Measurements from ENCODE around the gene TIMP2.
"Not testable (repeated sequence)": the region's sequence is repeated elsewhere in the genome, so short reads cannot be mapped to it uniquely, and the experiment has no call there.

Gene TIMP2

DNA sequence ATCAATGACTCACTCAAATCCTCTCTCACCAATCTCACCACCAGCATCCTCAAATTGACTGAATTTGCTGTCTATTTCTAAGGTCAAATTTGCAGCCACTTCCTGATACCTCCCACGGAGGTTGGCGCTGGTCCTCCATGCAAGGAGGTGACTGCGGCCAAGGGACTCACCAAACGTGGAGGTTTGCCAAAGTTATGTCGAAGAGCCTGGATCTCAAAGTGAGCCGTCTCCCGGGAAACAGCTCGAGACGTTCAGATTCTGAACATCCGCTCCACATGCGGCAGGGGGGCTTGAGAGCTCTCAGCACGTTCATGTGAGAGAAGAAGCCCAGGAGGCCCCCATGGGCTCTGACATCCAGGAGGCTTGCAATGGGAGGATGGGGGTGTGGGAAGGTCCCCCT lies 31.9 kb upstream of the TIMP2 start:
- in situ Hi-C loops (cut with MboI; ENCODE audit: low sequenced_read_pairs) = no loop called here

DNA sequence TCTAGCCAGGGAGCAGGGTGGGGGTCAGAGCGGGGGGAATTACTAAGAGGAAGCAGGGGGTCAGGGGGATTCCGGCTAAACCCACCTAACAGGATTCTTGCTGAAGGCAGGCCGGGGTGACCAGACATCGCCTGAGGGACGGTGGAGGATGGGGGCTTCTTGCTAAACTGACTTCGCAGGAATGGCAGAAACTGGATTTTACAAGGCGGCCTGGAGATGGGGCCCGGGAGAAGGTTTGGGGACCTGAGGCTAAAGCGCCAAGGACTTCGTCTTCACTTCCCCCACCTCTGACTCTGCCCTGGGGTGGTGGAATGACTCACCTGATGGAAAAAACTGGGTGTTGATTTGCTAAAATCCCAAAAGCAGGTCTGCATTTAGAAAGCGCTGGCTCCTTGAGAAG lies 31.1 kb upstream of the TIMP2 start:
- in situ Hi-C loops (cut with MboI; ENCODE audit: low sequenced_read_pairs) = no loop called here

DNA sequence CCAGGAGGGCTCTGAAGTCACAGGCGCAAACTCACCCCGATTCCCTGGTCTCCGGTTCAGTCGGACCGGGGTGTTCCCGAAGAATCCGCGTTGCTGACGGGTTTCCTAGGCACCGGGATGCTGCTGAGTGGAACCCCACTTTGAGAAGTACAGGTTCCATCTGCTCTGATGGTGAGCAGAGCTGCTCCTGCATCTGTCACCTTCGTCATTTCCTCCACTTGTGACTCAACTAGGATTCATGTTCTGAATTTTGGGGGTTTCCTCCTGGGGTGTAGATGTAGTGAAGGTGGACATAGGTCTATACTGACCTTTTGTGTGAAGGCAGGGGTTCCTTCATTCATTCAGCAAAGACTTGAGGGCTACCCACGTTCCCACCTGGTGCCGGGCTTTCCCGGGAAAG lies 29.5 kb upstream of the TIMP2 start:
- in situ Hi-C loops (cut with MboI; ENCODE audit: low sequenced_read_pairs) = no loop called here

DNA sequence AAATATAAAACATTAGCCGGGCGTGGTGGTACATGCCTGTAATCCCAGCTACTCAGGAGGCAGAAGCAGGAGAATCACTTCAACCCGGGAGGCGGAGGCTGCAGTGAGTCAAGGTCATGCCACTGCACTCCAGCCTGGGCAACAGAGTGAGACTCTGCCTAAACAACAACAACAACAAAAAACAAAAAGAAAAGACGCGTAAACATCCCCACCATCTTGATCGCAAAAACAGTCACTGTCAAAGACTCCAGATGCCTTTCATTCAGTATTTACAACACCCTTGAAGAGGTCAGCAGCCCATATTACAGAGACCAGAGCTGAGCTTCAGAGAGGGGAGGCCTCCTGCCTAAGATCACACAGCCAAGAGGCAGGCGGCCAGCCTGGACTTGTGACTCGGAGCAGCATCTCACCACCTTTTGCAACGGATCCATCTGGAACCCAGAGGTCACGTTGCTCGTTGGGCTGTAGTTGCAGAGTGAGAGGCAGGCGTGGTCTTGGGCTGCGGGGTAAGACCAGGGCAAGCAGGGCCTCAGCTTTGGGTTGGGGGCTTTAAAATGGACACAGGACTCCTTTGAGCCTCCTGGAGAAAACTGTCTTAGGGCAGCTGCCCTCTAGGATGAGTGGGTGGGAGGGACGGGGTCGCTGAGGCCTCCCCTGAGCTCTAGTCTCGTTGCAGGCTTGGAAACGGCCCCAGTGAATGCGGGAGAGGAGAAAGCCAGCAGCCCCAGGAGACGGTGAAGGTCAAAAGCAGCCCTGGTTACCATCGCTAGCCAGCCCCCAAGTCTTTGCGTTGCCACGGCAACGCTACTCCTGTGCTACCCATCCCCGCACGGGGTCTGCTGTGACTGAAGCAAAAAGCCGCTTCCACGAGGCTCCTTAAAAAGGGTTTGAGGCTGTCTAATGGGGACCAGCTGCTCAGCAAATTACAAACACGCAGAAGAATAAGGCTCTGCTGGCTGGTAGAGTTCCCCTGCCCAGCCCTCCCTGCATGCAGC lies 28.5 kb upstream of the TIMP2 start:
- in situ Hi-C loops (cut with MboI; ENCODE audit: low sequenced_read_pairs) = no loop called here

DNA sequence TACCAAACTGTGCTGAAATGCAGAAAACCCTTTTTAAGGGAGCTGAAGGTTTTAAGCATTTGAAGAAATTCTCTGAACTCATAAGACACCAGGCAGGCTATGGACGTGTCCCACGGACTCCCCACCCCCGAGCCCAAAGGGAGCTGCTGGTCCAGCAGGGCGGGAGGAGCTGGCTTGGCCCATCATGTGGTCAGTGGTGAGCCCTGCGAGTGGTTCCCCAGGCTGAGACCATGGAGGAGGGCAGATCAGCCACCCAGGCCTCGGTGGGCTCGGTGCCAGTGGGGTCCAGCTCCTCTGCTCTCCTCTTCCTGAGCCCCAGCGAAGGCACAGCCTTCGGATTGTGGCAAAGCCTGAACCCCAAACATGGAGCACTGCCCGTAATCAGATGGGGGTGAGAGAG lies 27.5 kb upstream of the TIMP2 start:
- in situ Hi-C loops (cut with MboI; ENCODE audit: low sequenced_read_pairs) = no loop called here

DNA sequence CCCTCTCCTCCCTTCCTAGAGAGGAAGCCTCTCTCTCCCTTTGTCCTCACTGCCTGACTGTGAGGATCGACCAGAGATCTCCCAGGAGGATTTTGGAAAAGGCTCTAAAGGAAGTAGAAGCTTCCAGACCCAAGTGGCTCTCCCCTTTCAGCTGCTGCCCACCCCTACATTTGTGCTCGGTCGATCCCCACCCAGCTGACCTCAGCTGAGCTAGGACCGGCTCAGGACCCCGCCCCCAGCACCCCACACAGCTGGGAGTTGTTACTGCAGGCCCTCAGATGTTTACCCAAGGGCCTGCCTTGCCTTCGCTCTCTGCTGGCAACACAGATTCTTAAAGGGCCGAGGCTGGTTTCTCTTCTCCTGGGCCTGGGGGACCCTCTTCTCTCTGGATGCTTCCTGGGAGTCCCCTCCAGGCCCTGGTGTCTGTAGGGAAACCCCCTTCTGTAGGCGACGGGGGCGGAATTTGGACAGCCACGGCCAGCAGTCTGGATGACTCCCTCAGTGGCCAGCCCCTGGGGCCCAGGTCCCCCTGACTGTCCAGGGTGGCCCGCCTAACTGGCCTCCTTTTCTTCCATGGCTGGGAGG lies 26.9 kb upstream of the TIMP2 start:
- in situ Hi-C loops (cut with MboI; ENCODE audit: low sequenced_read_pairs) = no loop called here

DNA sequence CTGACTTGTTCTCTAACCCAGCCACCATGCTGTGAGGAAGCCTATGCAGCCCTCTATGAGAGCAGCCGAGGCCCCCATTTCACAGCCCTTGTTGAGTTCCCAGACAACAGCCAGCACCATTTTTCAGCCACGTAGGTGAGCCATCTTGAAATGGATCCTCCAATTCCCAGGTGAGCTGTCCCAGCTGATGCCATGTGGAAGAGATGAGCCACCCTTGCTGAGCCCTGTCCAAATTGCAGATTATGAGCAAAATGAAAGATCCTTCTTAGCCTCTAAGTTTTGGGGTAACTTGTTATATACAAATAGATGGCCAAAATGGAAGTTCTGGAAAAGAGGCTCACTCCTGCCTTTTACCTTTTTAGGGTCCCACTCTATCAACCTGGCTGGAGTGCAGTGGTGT lies 25.7 kb upstream of the TIMP2 start:
- in situ Hi-C loops (cut with MboI; ENCODE audit: low sequenced_read_pairs) = no loop called here

DNA sequence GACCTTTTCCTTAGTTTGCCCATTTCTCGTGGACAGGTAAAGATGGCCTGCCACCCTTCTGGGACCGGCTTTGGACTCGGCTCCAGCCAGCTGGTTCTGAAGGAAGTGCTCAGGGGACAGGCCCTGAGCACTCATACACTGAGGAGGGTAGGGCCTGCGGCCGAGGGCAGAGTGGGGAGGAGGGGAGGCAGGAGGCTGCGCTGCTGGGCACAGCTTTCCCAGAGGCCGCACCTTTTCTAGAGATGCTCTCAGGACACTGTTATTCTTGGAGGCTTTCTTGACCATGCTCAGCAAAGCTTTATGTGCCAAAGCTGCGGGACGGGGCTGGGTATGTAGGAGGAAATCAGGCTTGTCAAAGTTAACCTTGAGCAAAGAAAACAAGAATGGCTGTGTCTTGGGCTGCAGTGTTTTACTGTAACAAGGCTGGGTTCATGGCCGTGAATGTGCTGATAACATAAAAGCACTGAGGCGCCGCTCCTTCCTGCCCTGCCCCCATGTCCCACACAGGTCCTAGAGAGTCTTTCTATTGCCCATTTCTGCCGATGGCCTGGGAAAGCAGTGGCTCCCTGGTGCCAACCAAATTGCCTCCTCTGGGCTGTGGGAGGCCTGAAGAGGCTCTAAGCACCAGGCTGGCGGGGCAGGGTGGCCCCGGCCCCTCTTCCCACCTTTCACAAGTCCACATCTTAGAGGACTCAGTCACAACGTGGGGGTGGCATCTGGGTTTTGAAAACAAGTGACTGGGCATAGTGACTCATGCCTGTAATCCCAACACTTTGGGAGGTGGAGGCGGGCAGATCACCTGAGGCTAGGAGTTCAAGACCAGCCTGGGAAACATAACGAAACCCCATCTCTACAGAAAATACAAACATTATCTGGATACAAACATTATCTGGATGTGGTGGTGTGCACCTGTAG lies 22.3 kb upstream of the TIMP2 start:
- in situ Hi-C loops (cut with MboI; ENCODE audit: low sequenced_read_pairs) = no loop called here

DNA sequence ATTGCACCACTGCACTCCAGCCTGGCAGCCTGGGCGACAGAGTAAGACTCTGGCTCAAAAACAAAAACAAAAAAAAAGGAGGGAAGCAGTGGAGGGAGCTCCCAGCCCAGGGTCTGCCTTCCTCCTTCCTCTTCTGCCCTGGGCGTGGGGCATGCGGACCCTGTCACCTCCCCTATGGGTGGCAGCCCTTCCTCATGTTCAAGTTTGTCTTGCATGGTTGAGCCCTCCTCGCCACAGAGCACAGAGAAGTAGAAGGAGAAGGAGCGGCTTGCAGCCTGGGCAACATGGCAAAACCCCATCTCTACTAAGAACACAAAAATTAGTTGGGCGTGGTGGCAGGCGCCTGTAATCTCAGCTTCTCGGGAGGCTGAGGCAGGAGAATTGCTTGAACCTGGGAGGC lies 21.4 kb upstream of the TIMP2 start:
- in situ Hi-C loops (cut with MboI; ENCODE audit: low sequenced_read_pairs) = no loop called here

DNA sequence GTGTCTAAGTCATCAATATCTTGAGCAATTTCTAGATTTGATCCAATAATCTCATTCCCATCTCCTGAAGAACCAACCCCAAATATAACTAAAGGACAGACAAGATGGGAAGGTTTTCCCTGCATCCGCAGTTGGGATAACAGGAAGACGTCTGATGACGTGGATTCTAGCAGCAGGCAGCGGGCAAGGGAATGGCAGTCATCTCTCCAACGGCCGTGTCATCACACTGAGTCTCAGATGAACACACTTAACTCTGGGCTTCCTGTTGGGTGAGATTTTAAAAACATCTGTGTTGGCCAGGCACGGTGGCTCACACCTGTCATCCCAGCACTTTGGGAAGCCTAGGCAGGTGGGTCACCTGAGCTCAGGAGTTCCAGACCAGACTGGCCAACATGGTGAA lies 20.9 kb upstream of the TIMP2 start:
- in situ Hi-C loops (cut with MboI; ENCODE audit: low sequenced_read_pairs) = no loop called here

DNA sequence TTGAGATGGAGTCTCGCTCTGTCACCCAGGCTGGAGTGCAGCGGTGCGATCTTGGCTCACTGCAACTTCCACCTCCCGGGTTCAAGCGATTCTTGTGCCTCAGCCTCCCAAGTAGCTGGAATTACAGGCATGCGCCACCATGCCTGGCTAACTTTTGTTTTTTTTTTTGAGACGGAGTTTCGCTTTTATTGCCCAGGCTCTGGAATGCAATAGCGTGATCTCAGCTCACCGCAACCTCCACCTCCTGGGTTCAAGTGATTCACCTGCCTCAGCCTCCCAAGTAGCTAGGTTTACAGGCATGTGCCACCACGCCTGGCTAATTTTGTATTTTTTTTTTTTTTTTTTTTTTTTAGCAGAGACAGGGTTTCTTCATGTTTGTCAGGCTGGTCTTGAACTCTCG lies 20.3 kb upstream of the TIMP2 start:
- in situ Hi-C loops (cut with MboI; ENCODE audit: low sequenced_read_pairs) = not testable (repeated sequence)

DNA sequence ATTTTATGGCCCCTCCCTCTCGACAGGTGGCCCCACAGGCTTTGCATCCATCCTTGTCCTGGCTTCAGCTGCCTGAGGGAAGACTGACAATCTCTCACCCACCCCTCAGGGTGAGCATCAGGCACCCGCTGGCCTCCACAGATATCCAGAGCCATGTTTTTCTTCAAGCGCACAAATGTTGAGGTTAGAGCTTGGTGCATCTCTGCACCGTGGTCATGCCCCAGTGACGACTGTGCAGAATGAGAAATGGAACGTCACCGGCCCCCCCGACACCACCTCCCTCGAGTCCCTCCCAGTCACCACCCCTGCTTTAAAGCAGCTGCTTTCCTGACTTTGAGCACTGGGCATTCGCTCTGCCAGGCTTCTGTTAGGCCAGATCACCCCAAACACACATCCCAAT lies 19.8 kb upstream of the TIMP2 start:
- in situ Hi-C loops (cut with MboI; ENCODE audit: low sequenced_read_pairs) = no loop called here

DNA sequence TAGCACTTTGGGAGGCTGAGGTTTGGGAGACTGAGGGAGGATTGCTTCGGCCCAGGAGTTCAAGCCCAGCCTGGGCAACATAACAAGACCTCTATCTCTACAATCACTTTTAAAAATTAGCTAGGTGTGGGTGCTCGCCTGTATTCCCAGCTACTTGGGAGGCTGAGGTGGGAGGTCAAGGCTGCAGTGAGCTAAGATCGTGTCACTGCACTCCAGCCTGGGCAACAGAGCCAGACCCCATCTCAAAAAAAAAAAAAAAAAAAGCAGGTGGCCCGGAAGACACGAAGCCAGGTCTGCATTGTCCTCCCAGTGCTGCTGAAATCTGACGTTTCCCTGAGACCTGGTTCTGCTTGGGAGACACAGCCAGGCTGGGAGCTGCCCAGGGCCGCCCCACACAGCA lies 18.8 kb upstream of the TIMP2 start:
- in situ Hi-C loops (cut with MboI; ENCODE audit: low sequenced_read_pairs) = no loop called here

DNA sequence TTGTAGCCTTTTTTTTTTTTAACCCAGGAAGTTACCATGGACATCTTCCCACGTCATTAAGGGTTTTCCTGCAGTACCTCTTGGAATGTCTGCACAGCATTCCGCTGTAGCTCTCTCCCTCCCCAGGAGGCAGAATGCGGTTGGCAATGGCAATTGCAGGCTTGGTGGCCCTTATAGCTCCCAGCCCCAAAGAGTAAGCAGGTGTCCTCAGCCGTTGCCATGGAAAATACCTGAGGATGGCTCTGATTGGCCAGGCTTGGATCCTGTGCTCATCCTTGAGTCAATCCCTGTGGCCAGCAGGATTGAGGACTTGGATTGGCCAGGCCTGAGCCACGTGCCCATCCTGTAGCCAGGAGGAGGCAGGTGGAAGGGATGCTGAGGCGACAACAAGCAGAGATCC lies 15.5 kb upstream of the TIMP2 start:
- in situ Hi-C loops (cut with MboI; ENCODE audit: low sequenced_read_pairs) = no loop called here

DNA sequence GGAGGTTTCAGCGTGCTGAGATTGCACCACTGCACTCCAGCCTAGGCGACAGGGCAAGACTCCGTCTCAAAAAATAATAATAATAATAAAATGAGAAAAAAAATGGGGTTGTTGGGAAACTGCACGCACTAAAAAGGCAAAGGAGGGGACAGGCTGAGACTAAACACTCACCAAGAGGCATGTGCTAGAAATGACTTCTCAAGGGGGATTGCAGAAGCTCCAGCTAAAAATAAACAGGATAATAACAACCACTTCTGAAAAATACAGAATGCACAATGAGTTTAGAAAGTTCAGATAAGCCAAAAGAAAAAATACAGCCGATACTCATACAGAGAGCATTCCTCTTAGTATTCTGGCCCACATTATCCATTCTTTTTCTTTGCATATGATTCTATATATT lies 15.1 kb upstream of the TIMP2 start:
- in situ Hi-C loops (cut with MboI; ENCODE audit: low sequenced_read_pairs) = no loop called here

DNA sequence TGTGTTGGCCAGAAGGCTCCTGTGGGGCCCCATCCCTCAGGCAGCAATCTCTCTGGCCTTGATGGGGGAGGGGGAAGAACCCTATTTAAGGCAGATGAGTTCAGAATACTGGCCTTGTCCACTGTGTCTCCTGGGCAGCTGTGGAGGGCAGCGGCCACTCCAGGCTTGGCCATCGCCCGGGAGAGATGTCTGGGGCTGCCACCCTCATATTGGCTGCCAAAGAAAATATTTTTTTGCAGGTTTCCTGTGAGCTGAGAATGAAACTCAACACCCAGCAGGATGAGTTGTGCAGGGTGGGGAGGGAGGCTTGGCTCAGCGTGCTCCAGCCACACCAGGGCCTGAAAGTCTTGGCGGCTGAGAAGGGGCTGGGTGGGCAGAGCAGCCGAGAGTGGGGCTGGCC lies 14.4 kb upstream of the TIMP2 start:
- in situ Hi-C loops (cut with MboI; ENCODE audit: low sequenced_read_pairs) = no loop called here

DNA sequence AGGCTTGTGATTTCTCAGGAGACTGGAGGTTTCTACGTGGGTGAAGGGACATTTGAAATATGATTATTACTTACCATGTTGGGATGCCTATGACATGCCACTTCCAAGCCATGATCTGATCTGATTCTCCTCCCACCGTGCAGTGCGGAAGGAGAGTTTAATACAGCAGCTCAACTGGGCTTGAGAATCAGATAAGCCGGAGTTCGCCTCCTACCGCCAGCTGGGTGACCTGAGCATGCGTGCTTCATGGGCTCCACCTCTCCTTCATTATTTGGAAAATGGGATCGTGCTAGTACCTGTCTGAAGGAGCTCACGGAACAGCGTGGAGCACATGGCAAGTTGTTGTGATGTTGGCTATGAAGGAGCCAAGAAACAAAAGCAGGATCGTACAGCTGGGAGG lies 12.4 kb upstream of the TIMP2 start:
- in situ Hi-C loops (cut with MboI; ENCODE audit: low sequenced_read_pairs) = no loop called here

DNA sequence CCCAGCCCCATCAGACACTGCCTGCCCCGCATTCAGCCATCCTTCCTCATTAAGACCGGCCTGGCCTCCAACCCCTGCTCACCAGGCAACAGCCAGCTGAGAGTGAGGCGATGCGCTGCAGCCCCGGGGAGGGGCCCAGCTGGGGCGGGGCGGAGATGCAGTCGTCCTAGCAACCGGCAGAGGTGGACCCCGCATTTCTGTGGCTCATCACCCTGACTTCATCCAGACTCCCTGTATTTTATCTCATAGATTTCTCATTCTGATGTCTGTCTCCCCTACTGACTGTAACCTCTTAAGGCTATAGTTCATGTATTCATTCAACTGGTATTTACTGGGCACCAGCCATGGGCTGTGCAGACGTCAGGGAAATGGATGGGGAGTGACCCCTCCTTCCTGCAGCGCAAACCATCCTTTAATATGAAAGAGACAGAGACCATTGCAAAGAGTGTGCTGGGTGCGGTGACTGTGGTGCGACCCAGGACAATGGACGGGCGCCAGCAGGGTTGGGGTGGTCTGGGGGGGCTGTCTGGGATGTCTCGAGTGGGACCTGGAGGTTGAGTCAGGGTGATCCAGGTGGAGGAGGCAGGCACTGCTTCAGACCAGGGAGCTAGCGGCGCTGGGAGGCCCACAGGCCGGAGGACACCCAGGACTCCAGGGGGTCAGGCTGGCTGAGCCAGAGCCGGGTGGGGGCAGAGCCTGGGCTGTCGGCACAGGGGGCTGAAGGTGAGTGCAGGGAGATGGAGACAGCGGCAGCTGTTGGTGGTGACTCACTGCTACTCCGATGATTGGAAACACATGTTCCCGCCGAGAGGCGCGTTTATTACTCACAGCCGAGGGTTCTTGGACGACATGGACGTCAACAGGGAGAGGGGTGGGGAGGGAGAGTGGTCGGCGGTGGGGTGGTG lies 10.5 kb upstream of the TIMP2 start:
- in situ Hi-C loops (cut with MboI; ENCODE audit: low sequenced_read_pairs) = no loop called here

DNA sequence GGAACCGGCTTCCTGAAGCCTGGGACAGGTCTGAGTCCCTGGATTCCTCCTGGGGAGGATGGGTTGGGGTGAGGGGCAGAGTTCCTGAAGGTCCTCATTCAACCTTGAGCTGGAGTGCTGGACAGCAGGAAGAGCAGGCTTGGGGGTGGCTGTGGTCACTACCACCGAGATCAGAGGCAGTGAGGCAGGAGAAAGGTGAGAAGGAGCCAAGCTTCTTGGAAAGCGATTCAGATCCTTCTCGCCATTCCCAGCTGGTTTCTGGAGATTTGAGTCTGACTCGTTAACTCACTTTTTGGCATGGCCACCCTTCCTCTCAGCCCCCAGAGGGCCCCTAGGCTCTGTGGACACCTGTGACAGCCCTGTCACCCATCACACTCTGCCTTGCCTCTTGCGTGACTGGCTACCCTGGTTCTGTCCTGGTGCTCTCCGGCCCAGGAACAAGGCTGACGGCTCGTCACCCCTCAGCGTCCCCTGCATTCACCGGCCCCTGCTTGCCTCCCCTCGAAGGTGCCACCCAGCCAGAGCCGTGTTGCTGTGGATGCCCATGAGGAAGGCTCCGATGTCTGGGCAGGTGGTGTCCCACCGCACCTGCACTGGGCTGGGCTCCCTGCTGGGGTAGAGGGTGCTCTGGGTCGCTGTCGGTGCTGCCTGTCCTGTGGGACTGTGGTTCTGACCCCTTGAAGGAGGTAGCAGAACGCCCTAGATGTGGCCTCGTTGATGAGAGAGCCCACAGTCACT lies 9.7 kb upstream of the TIMP2 start:
- in situ Hi-C loops (cut with MboI; ENCODE audit: low sequenced_read_pairs) = no loop called here
